GM19351 (cell line): ENCODE results near the gene GPR39.

Experiments
- ATAC-seq: cut with Tn5 transposase; IDR thresholded peaks from one replicate; pipeline ENCODE4 v1.9.1; 2021; ENCODE audit warnings: mild to moderate bottlenecking, moderate library complexity; ENCODE audit not compliant: unreplicated experiment

Gene GPR39

DNA sequence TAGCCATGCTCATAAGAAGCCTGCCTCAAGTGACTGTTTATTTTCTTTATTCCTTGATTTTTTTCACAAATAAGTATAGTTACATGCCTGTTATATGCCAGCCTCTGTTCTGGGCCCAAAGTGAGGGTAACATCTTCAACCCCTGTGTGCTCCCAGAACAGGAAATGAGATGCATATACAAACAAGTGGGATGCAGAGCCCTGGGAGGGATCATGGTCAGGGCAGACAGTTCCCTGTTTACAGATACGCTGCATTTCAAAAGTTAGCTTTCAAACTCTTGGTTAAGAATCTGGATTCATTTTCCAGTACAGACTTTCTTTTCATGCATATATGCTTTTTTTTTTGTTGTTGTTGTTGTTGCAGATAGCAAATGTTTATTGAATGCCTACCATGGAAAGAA is 24.4 kb downstream of the GPR39 start:
- no peak for ATAC-seq

DNA sequence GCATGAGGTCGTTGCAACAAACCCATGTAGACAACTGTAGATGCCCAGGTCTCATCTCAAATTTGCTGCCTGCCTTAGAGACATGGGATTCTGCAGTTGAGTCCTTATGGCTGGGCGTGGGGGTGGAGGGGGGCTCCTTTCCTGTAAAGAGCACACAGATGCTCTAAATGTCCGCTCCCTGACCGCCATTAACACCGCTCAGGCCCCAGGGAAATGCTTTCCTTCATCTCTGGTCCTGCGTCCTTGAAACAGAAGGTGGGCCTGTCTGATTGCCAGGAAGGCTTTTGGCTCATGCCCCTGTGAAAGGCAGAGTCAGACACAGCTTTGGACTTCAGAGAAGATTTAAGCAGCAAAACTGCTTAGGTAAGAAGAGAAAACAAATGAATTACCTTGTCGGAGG is 25.7 kb downstream of the GPR39 start:
- ATAC-seq: no peak

DNA sequence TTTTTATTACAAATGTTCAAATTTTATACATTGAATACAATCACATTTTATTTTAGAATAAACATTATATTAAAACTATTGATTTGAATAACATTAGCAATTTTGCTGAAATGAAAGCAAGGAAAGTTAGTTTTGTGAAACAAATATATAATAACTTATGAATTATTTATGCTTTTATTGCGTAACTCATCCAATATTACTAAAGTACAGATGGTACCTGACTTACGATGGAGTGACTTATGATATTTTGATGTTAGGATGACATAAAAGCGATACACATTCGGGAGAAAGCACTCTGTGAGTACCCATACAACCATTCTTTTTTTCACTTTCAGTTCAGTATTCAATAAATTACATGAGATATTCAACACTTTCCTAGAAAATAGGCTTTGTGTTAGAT is 26.5 kb downstream of the GPR39 start:
- ATAC-seq: no peak

DNA sequence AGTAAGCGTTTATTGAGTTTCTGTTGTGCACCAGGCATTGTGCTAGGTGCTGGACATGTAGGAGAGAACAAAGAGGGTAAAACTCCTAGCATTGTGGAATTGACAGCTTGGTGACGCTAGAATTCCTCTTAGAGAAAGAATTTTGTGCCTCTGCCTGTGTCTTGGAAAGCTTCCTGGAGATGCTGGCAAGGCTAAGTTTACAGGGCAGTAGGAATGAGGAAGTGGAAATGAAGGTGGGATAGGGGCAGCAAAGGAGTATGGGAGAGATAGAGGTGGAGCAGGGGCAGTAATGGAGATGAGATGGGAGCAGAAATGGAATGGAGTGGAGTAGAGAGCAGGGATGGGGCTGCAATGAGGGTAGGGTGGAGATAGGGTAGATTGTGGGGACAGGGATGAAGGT is 29.8 kb downstream of the GPR39 start:
- ATAC-seq: no peak

DNA sequence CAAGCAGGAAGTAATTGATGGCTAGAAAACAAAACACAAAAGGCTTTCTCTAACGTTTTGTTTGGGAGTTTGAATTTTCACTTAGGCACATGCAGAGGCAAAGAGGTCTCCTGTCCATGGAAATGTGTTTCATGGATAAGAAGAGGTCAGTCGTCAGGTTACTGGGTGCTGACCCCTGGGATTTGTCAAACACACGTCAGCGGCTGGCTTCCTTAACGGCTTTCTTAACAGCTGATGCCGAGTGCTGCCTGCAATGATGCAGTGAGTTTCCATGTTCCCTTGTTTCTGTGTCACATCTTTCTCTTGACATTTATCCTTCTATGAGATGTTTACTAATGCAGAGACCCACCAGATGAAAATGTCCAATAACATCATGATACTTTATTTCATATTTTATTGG is 31.7 kb downstream of the GPR39 start:
- ATAC-seq: no peak

DNA sequence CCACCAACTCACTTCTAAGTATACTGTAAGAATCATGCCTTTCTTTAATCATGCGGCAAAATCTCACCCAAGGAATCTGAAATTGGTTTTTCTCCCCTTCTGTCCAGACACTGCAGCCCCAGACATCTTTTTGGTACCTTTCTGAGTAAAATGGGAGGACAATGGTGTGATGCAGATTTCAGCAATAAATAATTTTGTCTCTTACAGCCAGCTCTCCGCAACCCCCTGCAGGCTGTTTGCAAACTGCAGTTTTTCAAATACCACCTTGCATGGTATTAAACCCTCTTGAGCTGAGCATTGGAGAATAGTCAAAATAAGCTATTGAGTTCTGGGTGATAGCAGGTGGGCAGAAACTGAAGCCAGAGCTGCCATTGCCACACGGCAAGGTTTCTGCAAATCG is 32.2 kb downstream of the GPR39 start:
- ATAC-seq: no peak

DNA sequence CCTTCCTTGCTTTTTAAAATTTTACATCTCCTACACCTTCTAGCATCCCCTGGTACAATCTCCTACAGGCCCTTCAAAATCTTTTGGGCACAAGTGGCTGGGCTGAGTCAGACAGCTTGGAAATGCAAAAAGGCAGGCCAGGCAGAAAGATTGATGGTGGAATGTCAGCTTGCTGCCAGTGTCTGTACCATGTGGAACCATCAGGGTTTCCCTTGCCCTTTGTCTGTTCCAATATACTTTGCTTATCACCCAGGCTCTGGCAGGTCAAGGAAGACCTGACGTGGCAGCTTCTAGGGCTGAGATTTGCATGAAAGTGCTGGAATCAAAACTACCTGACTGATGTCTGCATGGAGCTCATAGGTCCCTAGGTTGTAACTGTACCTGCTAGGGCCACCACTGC is 33.3 kb downstream of the GPR39 start:
- no peak for ATAC-seq

DNA sequence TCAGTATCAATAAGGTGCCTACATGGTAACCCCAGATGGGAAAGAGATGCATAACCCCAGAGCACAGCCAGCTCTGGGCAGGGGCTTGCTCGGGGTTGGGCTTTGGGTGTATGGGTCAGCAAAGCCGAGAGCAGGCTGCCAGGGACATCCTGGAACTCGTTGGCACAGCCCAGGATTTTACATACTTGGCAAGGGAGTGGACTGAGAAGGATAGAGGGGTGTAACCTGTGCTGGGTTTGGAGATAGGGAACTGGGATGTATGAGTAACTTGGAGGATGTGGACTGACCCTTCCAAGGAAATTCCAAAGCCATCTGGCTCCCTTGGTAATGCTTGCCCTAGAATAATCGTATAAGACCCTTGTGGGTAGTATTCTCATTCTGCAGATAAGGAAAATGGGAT is 44.2 kb downstream of the GPR39 start:
- no peak for ATAC-seq

DNA sequence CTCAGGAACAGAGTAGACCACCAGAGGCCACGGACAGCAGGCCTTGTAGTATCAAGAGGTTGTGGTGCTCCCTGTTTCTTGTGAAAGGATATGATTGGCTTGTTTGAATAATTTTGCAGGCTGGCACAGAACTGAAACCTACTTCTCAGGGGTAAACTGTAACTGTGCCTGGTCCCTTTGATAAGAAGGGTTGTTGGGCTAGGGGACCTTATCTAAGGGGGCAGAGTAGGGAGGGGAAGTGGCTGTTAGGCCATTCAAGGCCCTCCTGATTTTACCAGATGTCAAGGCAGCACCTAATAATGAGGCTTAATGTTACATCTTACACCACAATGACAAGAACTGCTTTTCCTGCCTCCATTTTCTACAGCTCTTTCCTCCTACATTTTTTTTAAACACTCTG is 45.6 kb downstream of the GPR39 start:
- no peak for ATAC-seq

DNA sequence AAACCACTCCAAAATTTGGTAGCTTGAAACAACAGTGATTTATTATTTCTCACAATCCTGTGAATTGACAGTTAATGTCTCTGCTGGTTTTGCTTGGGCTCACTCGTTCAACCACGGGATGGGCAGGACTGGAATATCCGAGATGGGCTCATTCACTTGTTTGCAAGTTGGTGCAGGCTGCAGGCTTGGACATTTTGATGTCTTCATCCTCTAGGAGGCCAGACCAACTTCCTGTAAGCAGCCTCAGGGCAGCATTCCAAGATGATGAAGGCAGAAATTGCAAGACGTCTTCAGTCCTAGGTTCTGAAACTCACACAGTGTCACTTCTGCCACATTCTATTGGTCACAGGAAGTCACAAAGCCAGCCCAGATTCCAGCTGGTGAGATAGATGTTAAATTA is 47.1 kb downstream of the GPR39 start:
- ATAC-seq: no peak

DNA sequence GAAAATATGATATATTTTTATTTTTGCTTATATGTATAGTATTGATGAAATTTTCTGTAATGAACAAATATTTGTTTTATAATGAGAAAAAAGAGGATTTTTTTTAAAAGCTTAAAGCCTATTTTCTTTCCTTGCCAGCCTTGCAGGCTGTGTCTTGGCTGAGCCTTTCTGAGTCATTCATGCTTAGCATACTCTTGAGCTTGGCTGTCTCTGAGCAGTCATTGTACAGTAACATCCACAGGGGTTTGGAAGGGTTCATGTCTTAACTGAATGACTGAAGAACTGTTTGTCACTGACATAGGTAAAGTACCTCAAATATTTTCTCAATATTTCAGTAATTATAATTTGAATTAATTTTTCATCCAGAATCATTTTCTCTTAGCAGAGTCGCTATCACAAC is 49.3 kb downstream of the GPR39 start:
- no peak for ATAC-seq

DNA sequence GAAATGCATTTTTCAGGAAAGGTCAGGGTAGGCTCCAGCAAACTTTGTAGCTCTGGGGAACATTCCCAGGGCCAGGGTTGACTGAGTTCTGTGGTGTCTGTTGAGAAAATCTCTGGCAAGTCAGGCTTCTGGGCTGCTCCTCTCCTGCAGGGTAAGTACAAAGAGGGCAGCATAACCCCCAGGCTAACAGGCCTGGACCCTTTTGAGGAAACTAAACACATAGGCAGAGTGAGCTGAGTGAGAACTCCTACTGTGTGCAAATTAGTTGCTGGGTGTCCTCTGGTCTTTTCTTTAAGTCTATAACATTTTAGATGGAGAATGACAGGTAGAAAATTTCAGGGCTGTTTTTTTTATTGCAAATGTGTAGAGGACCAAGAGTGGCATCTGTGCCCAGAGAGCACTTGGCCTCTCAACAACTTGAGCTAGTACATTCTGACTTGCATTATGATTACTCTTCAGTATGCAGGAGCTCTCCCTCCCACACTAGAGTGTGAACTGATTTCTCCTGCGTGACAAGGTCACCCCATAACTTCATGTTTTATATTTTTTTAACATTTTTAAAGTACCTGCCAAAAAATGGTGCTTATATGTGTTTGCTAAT is 49.9 kb downstream of the GPR39 start:
- ATAC-seq: no peak

DNA sequence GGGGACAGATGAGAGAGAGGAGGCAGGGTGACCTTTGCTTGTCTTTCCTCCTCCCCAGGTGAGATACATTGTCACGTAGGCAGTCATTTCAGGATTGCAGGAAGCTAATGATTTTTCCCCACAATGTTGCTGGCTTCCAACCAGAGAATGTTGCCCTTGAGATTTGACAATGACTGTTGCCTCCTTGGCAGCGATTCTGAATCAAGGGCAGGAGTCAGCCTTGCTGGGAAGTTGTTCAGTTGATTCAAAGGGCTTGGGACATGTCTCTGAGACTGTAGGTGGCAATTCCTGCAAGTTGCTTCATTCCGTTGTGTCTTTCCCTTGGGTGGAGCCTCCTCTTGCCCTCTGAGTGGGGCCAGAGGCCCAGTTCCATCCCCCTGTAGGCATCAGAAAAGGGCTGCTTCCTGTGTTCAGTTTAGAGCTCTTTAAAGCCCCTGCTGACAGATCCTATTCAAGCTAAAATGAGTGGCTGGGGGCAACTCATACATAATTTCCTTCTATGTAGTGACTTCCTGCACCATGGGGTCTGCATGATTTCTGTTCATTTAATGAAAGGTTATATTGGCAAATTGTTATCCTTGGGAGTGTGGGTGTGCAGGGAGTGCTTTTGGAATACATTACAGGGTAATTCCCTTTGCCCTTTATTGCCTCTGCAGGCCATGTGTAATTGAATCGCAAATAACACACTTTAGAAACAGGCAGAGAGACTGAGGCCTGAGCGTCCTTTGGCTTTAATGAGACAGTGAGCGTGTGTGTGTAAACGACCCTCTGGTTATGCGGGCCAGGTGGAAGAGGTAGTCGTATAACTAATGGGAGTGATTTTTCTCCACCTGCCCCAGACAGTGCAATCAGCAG is 52.4 kb downstream of the GPR39 start:
- ATAC-seq: no peak

DNA sequence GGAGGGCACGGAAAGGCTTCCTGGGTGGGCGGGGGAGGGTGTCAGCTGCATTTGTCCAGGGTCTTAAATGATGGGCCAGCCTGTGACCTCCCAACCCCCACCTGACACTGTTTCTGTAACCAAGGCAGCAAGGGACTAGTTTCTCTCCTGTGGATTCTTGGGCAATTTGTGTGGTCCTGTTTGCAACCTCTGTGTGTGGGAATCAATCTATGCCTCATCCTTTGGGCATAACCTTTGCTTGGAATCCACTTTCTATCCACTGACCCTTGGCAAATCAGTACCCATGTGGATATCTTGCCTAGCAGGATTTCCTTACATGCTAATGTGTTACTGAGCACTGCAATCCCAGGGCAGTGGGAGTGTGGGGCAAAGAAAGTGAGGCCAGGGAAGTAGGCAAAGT is 54.1 kb downstream of the GPR39 start:
- no peak for ATAC-seq

DNA sequence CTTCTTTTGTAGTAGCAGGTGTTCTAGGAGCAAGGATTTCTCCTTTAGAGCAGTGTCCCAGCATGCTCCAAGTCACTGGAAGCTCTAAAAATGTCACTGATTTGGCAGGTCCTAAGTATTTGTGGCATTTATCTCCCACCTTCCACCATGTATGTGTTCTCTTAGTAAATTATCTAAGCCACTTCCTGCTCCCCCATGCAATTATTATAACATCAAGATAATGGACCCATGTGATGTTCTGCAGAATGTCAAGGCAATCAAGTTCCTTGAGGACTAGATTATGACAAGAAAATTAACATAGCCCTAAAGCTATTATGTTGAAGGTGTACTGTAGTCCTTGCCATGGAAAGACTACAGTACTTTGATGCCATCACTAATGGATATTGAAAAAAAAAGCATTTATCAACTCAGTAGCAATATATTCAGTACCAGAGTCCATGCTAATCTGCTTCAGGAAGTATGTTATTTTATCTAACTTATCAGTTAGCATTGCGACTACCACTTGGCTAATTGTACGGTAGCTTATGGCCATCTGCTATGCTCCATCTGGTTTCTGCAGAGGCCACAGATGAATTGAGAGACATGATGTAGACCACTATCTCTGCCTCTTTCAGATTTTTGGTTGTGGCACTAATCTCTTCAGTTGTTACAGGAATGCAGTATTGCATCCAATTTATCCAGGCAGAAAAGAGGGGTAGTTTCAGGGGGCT is 56.7 kb downstream of the GPR39 start:
- no peak for ATAC-seq

DNA sequence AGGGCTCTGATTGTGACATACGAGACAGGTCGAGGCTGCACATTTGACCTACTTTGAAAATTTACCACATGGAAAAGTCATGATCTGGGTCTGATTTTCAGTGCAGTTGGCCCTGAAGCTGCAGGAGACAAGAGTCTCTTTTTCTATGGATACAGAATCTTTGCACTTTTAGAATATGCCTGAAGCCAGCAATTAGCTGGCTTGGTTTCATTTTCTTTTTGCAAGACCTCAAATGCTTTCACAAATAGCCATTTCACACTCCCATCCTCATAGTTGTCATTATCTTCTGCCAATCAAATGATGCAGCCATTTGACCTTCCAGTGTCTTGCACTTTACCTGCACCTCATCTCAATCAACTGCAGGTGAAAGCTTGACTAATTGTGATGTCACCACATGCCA is 59.0 kb downstream of the GPR39 start:
- no peak for ATAC-seq

DNA sequence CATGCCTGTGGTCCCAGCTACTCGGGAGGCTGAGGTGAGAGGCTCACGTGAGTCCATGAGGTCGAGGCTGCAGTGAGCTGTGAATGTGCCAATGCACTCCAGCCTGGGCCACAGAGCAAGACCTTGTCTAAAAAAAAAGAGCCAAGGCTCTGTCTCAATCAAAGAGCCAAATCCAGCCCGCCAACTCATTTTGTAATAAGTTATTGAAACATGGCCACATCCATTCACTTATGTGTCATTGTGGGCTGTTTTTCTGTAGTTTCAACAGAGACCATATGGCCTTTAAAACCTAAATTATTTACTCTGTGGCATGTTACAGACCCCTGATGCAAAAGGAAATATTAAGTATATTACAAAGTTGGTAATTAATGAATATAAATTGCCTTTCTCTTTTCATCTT is 60.8 kb downstream of the GPR39 start:
- no peak for ATAC-seq

DNA sequence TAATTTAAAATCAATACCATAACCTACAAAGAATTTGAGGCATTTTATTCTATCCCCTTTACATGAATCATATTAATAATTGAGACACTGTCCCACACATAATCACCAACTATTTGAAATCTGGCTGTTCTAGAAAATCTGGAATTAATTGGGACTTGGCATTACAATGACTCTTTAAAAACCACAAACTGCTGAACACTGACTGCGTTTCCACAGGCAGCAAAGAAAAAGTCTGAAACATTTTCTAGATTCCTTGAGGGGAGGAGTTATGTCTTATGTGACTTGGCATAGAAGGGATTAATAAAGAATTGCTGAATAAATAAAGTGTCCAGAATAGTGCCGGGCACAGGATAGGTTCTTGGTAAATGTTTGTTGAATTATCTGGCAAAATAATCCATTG is 61.4 kb downstream of the GPR39 start:
- ATAC-seq: no peak

DNA sequence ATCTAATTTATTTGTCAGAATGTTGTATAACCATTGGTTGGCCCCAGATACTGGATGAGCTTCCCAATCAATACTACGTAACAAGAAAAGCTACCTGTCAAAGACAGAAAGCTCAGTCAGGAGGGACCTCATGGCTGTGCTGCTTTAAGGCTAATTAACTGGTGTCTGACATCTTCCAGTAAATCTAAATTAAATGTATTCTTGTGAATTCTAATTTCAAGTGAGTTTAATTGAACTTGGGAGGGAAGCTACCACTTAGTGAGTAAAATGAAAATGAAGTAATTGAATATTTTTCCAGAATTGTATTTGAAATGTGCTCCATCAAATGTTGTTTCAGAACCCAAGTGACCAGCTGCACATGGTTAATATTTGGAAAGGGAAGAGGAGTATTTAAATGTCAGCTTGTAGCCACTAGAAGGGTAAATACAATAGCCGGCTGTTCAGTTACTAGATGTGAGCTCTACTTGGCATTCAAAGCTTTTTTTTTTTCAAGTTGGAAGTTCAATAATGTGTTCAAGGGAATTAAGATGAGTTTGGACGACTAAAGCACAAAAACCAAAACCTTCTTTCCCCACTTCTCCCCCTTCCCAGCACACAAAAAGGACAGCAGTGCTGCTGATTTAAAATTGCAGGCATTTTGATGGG is 62.0 kb downstream of the GPR39 start:
- no peak for ATAC-seq

DNA sequence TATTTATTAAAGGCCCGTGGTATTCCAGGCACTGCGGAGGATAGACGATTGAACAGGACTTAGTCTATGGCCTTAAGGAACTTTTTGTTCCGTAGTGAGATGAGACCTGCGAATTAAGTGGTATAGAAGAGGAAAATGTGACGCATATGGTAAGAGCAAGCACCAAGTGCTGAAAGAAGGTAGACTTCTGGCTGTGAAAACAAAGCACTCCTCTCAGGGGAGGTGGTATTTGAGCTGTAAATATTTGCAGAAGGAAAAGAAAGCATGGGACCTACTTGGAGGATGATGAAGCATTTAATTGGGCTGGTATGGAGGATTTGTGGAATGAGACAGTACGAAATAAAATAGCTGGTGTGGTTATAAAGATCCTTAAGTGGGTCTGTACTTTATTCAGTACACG is 62.5 kb downstream of the GPR39 start:
- ATAC-seq: no peak

DNA sequence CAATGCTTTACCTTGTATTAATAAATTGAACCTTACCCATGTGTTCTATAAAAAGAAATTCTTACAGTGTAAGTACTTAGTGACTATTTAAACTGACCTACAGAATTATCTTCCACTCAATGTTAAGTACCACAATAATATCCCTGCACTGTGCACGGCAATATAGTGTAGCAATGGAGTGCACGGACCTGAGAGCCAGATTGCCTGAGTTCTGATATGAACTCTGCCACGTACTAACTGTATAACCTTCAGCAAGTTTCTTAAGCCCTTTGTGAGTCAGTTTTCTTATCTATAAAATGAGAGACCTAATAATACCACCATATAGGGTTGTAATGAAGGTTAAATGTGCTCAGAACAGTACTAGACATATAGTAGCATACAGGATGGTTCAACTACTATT is 66.2 kb downstream of the GPR39 start:
- ATAC-seq: no peak

DNA sequence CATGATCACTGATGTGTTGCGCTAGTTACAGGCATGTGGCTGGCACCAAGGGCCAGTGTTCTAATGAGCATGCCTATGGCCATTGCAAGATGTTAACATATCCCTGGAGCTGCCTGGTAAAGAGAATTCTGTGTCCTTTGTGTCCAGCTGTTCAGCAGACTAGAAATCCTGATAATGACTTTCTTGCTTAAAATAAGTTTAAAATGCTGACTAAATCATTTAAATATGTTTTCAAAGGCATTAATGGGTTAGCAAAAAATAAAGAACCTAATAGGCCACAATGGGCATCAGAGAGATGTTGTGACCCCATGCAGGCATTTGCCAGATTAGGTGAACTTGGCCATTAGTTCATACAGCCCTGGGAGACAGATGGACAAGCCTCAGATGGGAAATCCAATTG is 67.5 kb downstream of the GPR39 start:
- ATAC-seq: no peak
